H1 (cell line): ENCODE results near the gene AIF1L. TPM values are rescaled to one million over a fixed set of nuclear protein-coding genes. Genes with fewer than 3 reads are reported as not detected.

ENCODE experiments used
- CTCF ChIA-PET: fragments of 300-600 bp; sonication (Branson Sonifier 250); formaldehyde crosslinking; loops from one replicate; lab custom pipeline; 2021; ENCODE audit not compliant: partially characterized antibody; lab: Charles Lee
- POLR2A ChIA-PET: fragments of 300-600 bp; sonication (Branson Sonifier 250); formaldehyde crosslinking; loops from one replicate; lab custom pipeline; 2021; ENCODE audit warnings: inconsistent platforms; ENCODE audit not compliant: partially characterized antibody; lab: Charles Lee
- DNase-seq, 2 experiments: peaks; one replicate each; pipeline versions ENCODE4 v3.0.0 to v3.0.0-alpha.2; 2010 to 2022; ENCODE audit warnings: low spot score in 2 of 2, low read depth in 1 of 2, mixed read lengths in 1 of 2
- FAIRE-seq: peaks from 2 replicates; lab custom pipeline; 2011; peaks lifted over from hg19 to GRCh38; lab: Jason Lieb, UNC
- H2AFZ ChIP-seq: 2 replicates; pipeline ENCODE4 v1.8.1; 2012; ENCODE audit warnings: low read length, inconsistent platforms
- H2AK5ac ChIP-seq: 2 replicates; pipeline ENCODE4 v1.6.1; 2013; ENCODE audit warnings: low read depth, low read length
- H2BK120ac ChIP-seq: replicated peaks from 2 replicates; pipeline ENCODE3; 2013; ENCODE audit warnings: low read depth, low read length, inconsistent platforms
- H2BK12ac ChIP-seq: 2 replicates; pipeline ENCODE4 v1.6.1; 2013; ENCODE audit warnings: low read depth, low read length
- H2BK15ac ChIP-seq: 2 replicates; pipeline ENCODE4 v1.6.1; 2013; ENCODE audit warnings: low read length
- H2BK20ac ChIP-seq: 2 replicates; pipeline ENCODE4 v1.6.1; 2013; ENCODE audit warnings: low read length
- H2BK5ac ChIP-seq: 2 replicates; pipeline ENCODE4 v1.6.1; 2013; ENCODE audit warnings: low read depth, low read length
- H3K14ac ChIP-seq: 2 replicates; pipeline ENCODE4 v1.6.1; 2013; ENCODE audit warnings: inconsistent platforms; ENCODE audit not compliant: insufficient read length
- H3K18ac ChIP-seq: 2 replicates; pipeline ENCODE4 v1.6.1; 2013; ENCODE audit warnings: low read length; ENCODE audit errors: extremely low read depth
- H3K23ac ChIP-seq: 2 replicates; pipeline ENCODE4 v1.6.1; 2013; ENCODE audit warnings: inconsistent platforms; ENCODE audit not compliant: insufficient read length
- H3K23me2 ChIP-seq: 2 replicates; pipeline ENCODE4 v1.6.1; 2013; ENCODE audit warnings: low read depth, low read length
- H3K27ac ChIP-seq: 2 replicates; pipeline ENCODE4 v1.6.1; 2011; ENCODE audit warnings: low read depth, low read length, inconsistent platforms
- H3K27me3 ChIP-seq, 4 experiments: replicated peaks in 1 of 4; 1 replicate in 1 of 4; 2 replicates in 3 of 4; pipeline versions ENCODE4 v1.6.1 to v1.8.1; 2011 to 2013; ENCODE audit warnings: low read length in 3 of 4, mild to moderate bottlenecking in 3 of 4, inconsistent platforms in 2 of 4, mixed read lengths in 2 of 4, moderate library complexity in 1 of 4; ENCODE audit not compliant: control insufficient read depth in 3 of 4, insufficient read depth in 3 of 4; ENCODE audit errors: extremely low read depth in 1 of 4
- H3K36me3 ChIP-seq, 4 experiments: 2 replicates each; pipeline versions ENCODE4 v1.6.1 to v1.8.1; 2011 to 2013; ENCODE audit warnings: mild to moderate bottlenecking in 4 of 4, low read length in 3 of 4, moderate library complexity in 2 of 4, control low read depth in 1 of 4, inconsistent platforms in 1 of 4; ENCODE audit not compliant: insufficient read depth in 4 of 4, control insufficient read depth in 2 of 4
- H3K4ac ChIP-seq: replicated peaks from 2 replicates; pipeline ENCODE3; 2013; ENCODE audit warnings: low read length, low read depth, mixed read lengths, inconsistent platforms; ENCODE audit not compliant: insufficient read length
- H3K4me1 ChIP-seq, 4 experiments: replicated peaks in 1 of 4; 1 replicate in 1 of 4; 2 replicates in 3 of 4; pipeline versions ENCODE4 v1.6.1 to v1.8.1; 2011 to 2013; ENCODE audit warnings: low read length in 3 of 4, inconsistent platforms in 2 of 4, mixed read lengths in 1 of 4; ENCODE audit not compliant: insufficient read depth in 4 of 4, control insufficient read depth in 3 of 4
- H3K4me2 ChIP-seq, 2 experiments: 2 replicates each; pipeline versions ENCODE4 v1.6.1 to v1.8.1; 2011 to 2013; ENCODE audit warnings: low read depth in 2 of 2, low read length in 2 of 2, control low read depth in 1 of 2, inconsistent platforms in 1 of 2, mild to moderate bottlenecking in 1 of 2; ENCODE audit not compliant: insufficient read depth in 1 of 2
- H3K4me3 ChIP-seq, 4 experiments: fragments of 200-600, 300-600 bp in 1 of 4; sonication (generic), shearing (Covaris generic), sonication (Bioruptor Twin) in 1 of 4; 2 replicates each; pipeline versions ENCODE4 v1.5.1 to v1.8.1; 2011 to 2016; ENCODE audit warnings: low read length in 4 of 4, low read depth in 3 of 4, control low read depth in 2 of 4, inconsistent platforms in 2 of 4, mild to moderate bottlenecking in 2 of 4, mixed read lengths in 1 of 4, moderate library complexity in 1 of 4; ENCODE audit not compliant: insufficient read depth in 2 of 4; ENCODE audit errors: extremely low read depth in 1 of 4
- H3K56ac ChIP-seq: replicated peaks from 2 replicates; pipeline ENCODE3; 2013; ENCODE audit warnings: low read depth, mild to moderate bottlenecking, mixed read lengths, low read length, inconsistent platforms; ENCODE audit not compliant: insufficient read length
- H3K79me1 ChIP-seq: 2 replicates; pipeline ENCODE4 v1.6.1; 2013; ENCODE audit warnings: low read depth, low read length, control low read depth
- H3K79me2 ChIP-seq, 2 experiments: 2 replicates each; pipeline versions ENCODE4 v1.6.1 to v1.8.1; 2012 to 2013; ENCODE audit warnings: low read length in 2 of 2, mild to moderate bottlenecking in 2 of 2, inconsistent platforms in 1 of 2; ENCODE audit not compliant: insufficient read depth in 2 of 2, control insufficient read depth in 1 of 2
- H3K9ac ChIP-seq, 4 experiments: replicated peaks in 1 of 4; 1 replicate in 1 of 4; 2 replicates in 3 of 4; pipeline versions ENCODE4 v1.6.1 to v1.8.1; 2011 to 2013; ENCODE audit warnings: low read depth in 3 of 4, low read length in 3 of 4, control low read depth in 2 of 4, mild to moderate bottlenecking in 2 of 4, moderate library complexity in 2 of 4, inconsistent platforms in 1 of 4; ENCODE audit errors: extremely low read depth in 1 of 4
- H3K9me3 ChIP-seq, 2 experiments: 2 replicates each; pipeline versions ENCODE4 v1.6.1 to v1.8.1; 2012 to 2013; ENCODE audit warnings: mild to moderate bottlenecking in 2 of 2, moderate library complexity in 2 of 2, control low read depth in 1 of 2, inconsistent platforms in 1 of 2, low read depth in 1 of 2, low read length in 1 of 2, mixed read lengths in 1 of 2; ENCODE audit not compliant: insufficient read depth in 2 of 2
- H4K20me1 ChIP-seq, 2 experiments: replicated peaks in 1 of 2; 2 replicates each; pipeline versions ENCODE3 to v1.8.1; 2011 to 2013; ENCODE audit warnings: inconsistent platforms in 2 of 2, low read length in 2 of 2, mild to moderate bottlenecking in 1 of 2; ENCODE audit not compliant: insufficient read depth in 2 of 2, control insufficient read depth in 1 of 2
- H4K5ac ChIP-seq: 2 replicates; pipeline ENCODE4 v1.6.1; 2013; ENCODE audit warnings: low read length, low read depth, mixed read lengths, inconsistent platforms; ENCODE audit not compliant: insufficient read length
- H4K8ac ChIP-seq: 2 replicates; pipeline ENCODE4 v1.8.0; 2013; ENCODE audit warnings: mild to moderate bottlenecking, moderate library complexity, low read length, inconsistent platforms; ENCODE audit not compliant: insufficient read depth; ENCODE audit errors: extremely low read depth
- H4K91ac ChIP-seq: replicated peaks from 2 replicates; pipeline ENCODE3; 2013; ENCODE audit warnings: low read length, mixed read lengths, inconsistent platforms; ENCODE audit not compliant: insufficient read length
- ASH2L ChIP-seq: fragments of 200-600, 300-600 bp; sonication (generic); IDR thresholded peaks from one replicate; pipeline ENCODE4 v1.7.1; 2017; ENCODE audit warnings: low read length
- CHD2 ChIP-seq: IDR thresholded peaks from 2 replicates; pipeline ENCODE4 v1.6.1; 2012; ENCODE audit warnings: low read length, improper control_type of control experiment
- SP4 ChIP-seq: IDR thresholded peaks from 2 replicates; pipeline ENCODE4 v1.6.1; 2012; ENCODE audit warnings: low read length, inconsistent platforms
- WGBS, 2 experiments: shearing (Covaris generic) in 1 of 2; methylation state at CpG; one replicate each; pipeline versions ENCODE4 v1.1.6 to v1.1.7; 2013 to 2015; ENCODE audit warnings: low lambda C conversion rate in 2 of 2, mixed read lengths in 2 of 2, inconsistent platforms in 1 of 2, low coverage in 1 of 2, missing lambda C conversion rate in 1 of 2; ENCODE audit not compliant: insufficient replicate concordance in 2 of 2, insufficient coverage in 1 of 2, insufficient read length in 1 of 2; ENCODE audit errors: extremely low coverage in 1 of 2, missing lambda C conversion rate in 1 of 2; 5-methylcytosine and 5-hydroxymethylcytosine counted together
- polyA plus RNA-seq, 7 experiments: library from polyadenylated mRNA; depleted of rRNA in 3 of 7; stranded (reverse) in 5 of 7; unstranded in 2 of 7; fragments of >200 nt in 5 of 7; fragments of 200-250 nt in 2 of 7; gene quantifications; 1 replicate in 5 of 7; 2 replicates in 1 of 7; 4 replicates in 1 of 7; pipeline versions ENCODE4 v1.2.1 to v1.2.3, GENCODE V29; 2011 to 2013; ENCODE audit warnings: missing spikeins in 2 of 7, mixed read lengths in 2 of 7
- total RNA-seq: library from RNA; stranded (reverse); fragmentation: NEBNext Ultra II Directional; extraction: Animal tissue kit (Norgen Biotek cat#: 25700); gene quantifications from 2 replicates; pipeline ENCODE4 v1.2.1, GENCODE V29; 2021

Gene AIF1L
- total and polyA plus RNA-seq, 2 of the 8 experiments (the other 6 are each of a cell fraction or from before 2014, with no cell fraction given) = 70.7 to 149 TPM

GRCh38 chr9:131153595-131153994 is 57.3 kb downstream of the AIF1L start:
- Histone ChIP-seq H3K18ac (no peak overlapping the region), H3K27ac (no peak overlapping the region), H3K79me1 (no peaks in the 10 kb centered on the region), H3K4ac (no peak overlapping the region), H4K20me1 (peaks cover 0 to 3% of the 10 kb centered on the region in 2 experiments), H2BK20ac (no peak overlapping the region), H2BK5ac (no peak overlapping the region), H3K27me3 (no peaks in the 10 kb centered on the region), H3K4me3 (no peak overlapping the region), H2BK15ac (no peak overlapping the region), H4K8ac (no peak overlapping the region), H2BK12ac (no peak overlapping the region), H3K9me3 (no peaks in the 10 kb centered on the region), H3K14ac (no peak overlapping the region), H3K79me2 (no peaks in the 10 kb centered on the region), H2AFZ (no peak overlapping the region), H4K91ac (no peak overlapping the region), H3K36me3 (peaks cover 10 to 55% (median 39%) of the 10 kb centered on the region in 4 experiments), H2AK5ac (no peak overlapping the region), H3K9ac (no peak overlapping the region), H3K23me2 (no peaks in the 10 kb centered on the region), H2BK120ac (no peak overlapping the region), H3K56ac (no peak overlapping the region), H3K4me2 (no peak overlapping the region), H3K4me1 (no peaks in the 10 kb centered on the region), H4K5ac (no peak overlapping the region), H3K23ac (no peak overlapping the region)
- ChIA-PET POLR2A (interaction anchor here (1.8 kb wide), 1 partner anchor 9 kb away, joined by 4 read pairs; no protein-coding TSS in a partner anchor), CTCF (interaction anchor here (1.3 to 1.9 kb wide), 2 partner anchors 25 to 183 kb away, joined by 3 to 4 read pairs; no protein-coding TSS in a partner anchor)
- TF ChIP-seq SP4 = no peak
- TF ChIP-seq ASH2L = no peak
- TF ChIP-seq CHD2 = no peak
- 94% methylated on average over 4 of the region's 4 CpGs; no CpG with 5 or more reads in 1 of the 2 experiments for WGBS, 2 experiments
- DNase-seq = no peak
- FAIRE-seq = no peak
